Measurements from ENCODE around the gene MIR17HG. TPM values are rescaled to one million over a fixed set of nuclear protein-coding genes. Genes with fewer than 3 reads are reported as not detected.

The MIR17HG gene
- total RNA-seq, 1 experiment from 2014 or later = 6.5 TPM

DNA sequence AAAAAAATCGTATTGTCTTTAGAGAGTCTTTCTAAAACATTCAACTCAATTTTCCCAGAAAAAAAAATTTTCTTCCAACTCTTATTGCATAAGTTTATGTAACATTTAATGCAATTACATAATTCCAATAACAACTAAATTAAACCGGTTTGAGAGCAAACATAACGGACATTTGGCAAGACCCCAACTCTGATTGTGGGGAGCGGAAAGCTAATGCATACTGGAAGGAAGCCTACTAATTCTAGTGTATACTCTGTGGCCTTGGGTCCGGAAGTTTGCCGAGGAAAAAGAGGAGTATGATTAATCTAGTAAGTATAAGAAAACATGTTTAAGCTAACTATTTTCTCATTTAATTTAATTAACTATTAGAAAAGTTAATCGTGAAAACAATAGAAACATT, 21.3 kb upstream of the MIR17HG start:
- ChIA-PET CTCF (no interaction called here), POLR2A (ENCODE audit: unreplicated experiment) (no interaction called here)
- Histone ChIP-seq H3K4me3 (no peak overlapping the region), H3F3A (ENCODE audit: insufficient read depth, low read depth) (no peaks in the 10 kb centered on the region), H4K20me1 (ENCODE audit: insufficient read depth) (no peaks in the 10 kb centered on the region), H3K4me1 (replicated peaks; ENCODE audit: insufficient read depth) (no peaks in the 10 kb centered on the region), H3K36me3 (ENCODE audit: low read depth) (no peaks in the 10 kb centered on the region), H2AFZ (no peak overlapping the region), H3K9me2 (ENCODE audit: insufficient read depth) (no peaks in the 10 kb centered on the region), H3K79me2 (ENCODE audit: low read depth) (no peaks in the 10 kb centered on the region), H3K9me3 (ENCODE audit: insufficient read depth, low read depth) (no peaks in the 10 kb centered on the region), H3K4me2 (no peak overlapping the region), H3K27ac (no peak overlapping the region), H3K27me3 (ENCODE audit: insufficient read depth, low read depth) (no peaks in the 10 kb centered on the region)
- intact Hi-C loops (cut with micrococcal nuclease; ENCODE audit: unreplicated experiment) = no loop called here
- no peak for DNase-seq
- TF ChIP-seq EZH2 (IDR thresholded peaks at IDR 0.05; ENCODE audit: low read depth) = no peak
- TF ChIP-seq, protein P1, sequence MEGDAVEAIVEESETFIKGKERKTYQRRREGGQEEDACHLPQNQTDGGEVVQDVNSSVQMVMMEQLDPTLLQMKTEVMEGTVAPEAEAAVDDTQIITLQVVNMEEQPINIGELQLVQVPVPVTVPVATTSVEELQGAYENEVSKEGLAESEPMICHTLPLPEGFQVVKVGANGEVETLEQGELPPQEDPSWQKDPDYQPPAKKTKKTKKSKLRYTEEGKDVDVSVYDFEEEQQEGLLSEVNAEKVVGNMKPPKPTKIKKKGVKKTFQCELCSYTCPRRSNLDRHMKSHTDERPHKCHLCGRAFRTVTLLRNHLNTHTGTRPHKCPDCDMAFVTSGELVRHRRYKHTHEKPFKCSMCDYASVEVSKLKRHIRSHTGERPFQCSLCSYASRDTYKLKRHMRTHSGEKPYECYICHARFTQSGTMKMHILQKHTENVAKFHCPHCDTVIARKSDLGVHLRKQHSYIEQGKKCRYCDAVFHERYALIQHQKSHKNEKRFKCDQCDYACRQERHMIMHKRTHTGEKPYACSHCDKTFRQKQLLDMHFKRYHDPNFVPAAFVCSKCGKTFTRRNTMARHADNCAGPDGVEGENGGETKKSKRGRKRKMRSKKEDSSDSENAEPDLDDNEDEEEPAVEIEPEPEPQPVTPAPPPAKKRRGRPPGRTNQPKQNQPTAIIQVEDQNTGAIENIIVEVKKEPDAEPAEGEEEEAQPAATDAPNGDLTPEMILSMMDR (conservative IDR thresholded peaks at IDR 0.05) = no peak
- no TSS peak for BruUV-seq (replicated peaks)

DNA sequence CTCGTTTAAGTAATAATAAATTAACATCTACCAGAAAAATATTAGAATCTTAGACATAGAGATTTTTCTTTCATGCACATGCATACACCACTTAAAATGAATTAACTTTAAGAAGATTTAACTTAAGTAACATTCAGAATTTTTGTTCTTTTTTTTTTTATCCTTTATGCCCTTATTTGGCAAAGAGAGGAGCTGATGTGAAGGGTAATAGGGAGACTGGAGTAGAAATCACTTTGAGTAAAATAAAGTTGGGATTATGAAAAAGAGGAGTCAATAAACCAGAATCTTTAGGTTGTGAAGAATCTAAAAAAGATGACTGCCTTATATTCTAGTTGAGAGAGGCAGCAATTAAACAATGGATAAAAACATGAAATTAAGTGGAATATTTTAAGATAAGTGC, 18.8 kb upstream of the MIR17HG start:
- TF ChIP-seq, protein P1 (conservative IDR thresholded peaks at IDR 0.05) = no peak
- BruUV-seq (replicated peaks) = no TSS peak
- no peaks in the 10 kb centered on the region for H3F3A ChIP-seq (ENCODE audit: insufficient read depth, low read depth)
- no peak overlapping the region for H3K27ac ChIP-seq
- ChIA-PET CTCF (interaction anchor here (0.6 kb wide), 1 partner anchor 78 kb away, joined by 5 read pairs; no protein-coding TSS in a partner anchor), POLR2A (ENCODE audit: unreplicated experiment) (no interaction called here)
- no peaks in the 10 kb centered on the region for H4K20me1 ChIP-seq (ENCODE audit: insufficient read depth)
- H3K9me3 ChIP-seq (ENCODE audit: insufficient read depth, low read depth) = no peaks in the 10 kb centered on the region
- no peak overlapping the region for H3K4me3 ChIP-seq
- no peaks in the 10 kb centered on the region for H3K36me3 ChIP-seq (ENCODE audit: low read depth)
- no peaks in the 10 kb centered on the region for H3K27me3 ChIP-seq (ENCODE audit: insufficient read depth, low read depth)
- no peaks in the 10 kb centered on the region for H3K4me1 ChIP-seq (replicated peaks; ENCODE audit: insufficient read depth)
- H3K4me2 ChIP-seq = no peak overlapping the region
- no peak for DNase-seq
- intact Hi-C loops (cut with micrococcal nuclease; ENCODE audit: unreplicated experiment) = no loop called here
- no peak overlapping the region for H2AFZ ChIP-seq
- no peaks in the 10 kb centered on the region for H3K79me2 ChIP-seq (ENCODE audit: low read depth)
- no peaks in the 10 kb centered on the region for H3K9me2 ChIP-seq (ENCODE audit: insufficient read depth)

DNA sequence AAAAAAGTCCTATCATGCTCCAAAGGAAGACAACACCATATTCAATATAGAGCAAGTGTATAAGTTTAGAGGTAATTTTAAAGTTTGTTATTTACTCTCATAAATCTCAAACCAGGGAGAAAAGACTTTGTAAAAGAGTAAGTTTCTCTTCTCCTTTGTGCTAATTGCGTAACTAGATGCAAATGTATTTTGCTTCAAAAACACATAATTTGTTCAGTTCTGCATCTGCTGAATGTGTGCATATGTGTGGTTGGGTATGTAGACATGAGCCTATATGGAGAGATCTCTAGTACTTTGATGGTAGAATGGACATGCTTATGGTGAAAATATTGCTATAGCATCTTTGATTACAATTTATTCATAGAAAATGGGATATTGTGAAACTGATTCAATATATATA, 17.8 kb upstream of the MIR17HG start:
- no TSS peak for BruUV-seq (replicated peaks)
- H3K27ac ChIP-seq = no peak overlapping the region
- H3F3A ChIP-seq (ENCODE audit: insufficient read depth, low read depth) = no peaks in the 10 kb centered on the region
- H3K9me2 ChIP-seq (ENCODE audit: insufficient read depth) = no peaks in the 10 kb centered on the region
- POLR2A ChIA-PET (ENCODE audit: unreplicated experiment) = no interaction called here
- CTCF ChIA-PET = no interaction called here
- H3K27me3 ChIP-seq (ENCODE audit: insufficient read depth, low read depth) = no peaks in the 10 kb centered on the region
- intact Hi-C loops (cut with micrococcal nuclease; ENCODE audit: unreplicated experiment) = no loop called here
- no peak overlapping the region for H3K4me2 ChIP-seq
- no peaks in the 10 kb centered on the region for H3K36me3 ChIP-seq (ENCODE audit: low read depth)
- no peaks in the 10 kb centered on the region for H3K79me2 ChIP-seq (ENCODE audit: low read depth)
- no peak overlapping the region for H2AFZ ChIP-seq
- H3K4me1 ChIP-seq (replicated peaks; ENCODE audit: insufficient read depth) = no peaks in the 10 kb centered on the region
- no peak for DNase-seq
- H3K4me3 ChIP-seq = no peak overlapping the region
- no peak for TF ChIP-seq EZH2 (IDR thresholded peaks at IDR 0.05; ENCODE audit: low read depth)
- H3K9me3 ChIP-seq (ENCODE audit: insufficient read depth, low read depth) = no peaks in the 10 kb centered on the region
- H4K20me1 ChIP-seq (ENCODE audit: insufficient read depth) = no peaks in the 10 kb centered on the region
